Measurements from ENCODE around the gene METTL21C.

The METTL21C gene

GRCh38 chr13:102694937-102695336, at the start of gene METTL21C:
Gene METTL21C (minus strand): TSS chr13:102695044. CDS start chr13:102694498, 546 bp downstream.
- POLR2A ChIA-PET = no interaction called here
- Histone ChIP-seq H3K4me1 (ENCODE audit: control insufficient read depth, insufficient read depth, low read length) (no peaks in the 10 kb centered on the region), H3K27ac (ENCODE audit: extremely low read depth, low read depth, low read length) (no peak within 1 kb of the TSS), H3K36me3 (ENCODE audit: control insufficient read depth in 2 of 2, insufficient read depth in 1 of 2, low read length in 2 of 2) (no peaks in the 10 kb centered on the region), H3K9me3 (ENCODE audit: control insufficient read depth, insufficient read depth, low read depth, low read length) (no peaks in the 10 kb centered on the region), H3K4me3 (ENCODE audit: low read depth, low read length) (no peak within 1 kb of the TSS)
- CTCF ChIA-PET = no interaction called here
- TF ChIP-seq ZNF10 (tag by site-specific recombination; IDR thresholded peaks at IDR 0.05) (no peak), ZNF239 (tag by site-specific recombination; IDR thresholded peaks at IDR 0.05) (no peak), ZNF777 (tag by site-specific recombination; IDR thresholded peaks at IDR 0.05; ENCODE audit: borderline replicate concordance) (no peak), CTCF (tag by site-specific recombination; IDR thresholded peaks at IDR 0.05) (no peak), ZNF488 (tag by site-specific recombination; IDR thresholded peaks at IDR 0.05) (no peak), ZNF513 (tag by site-specific recombination; IDR thresholded peaks at IDR 0.05) (no peak), ZNF175 (tag by site-specific recombination; IDR thresholded peaks at IDR 0.05) (no peak), ZNF792 (tag by site-specific recombination; IDR thresholded peaks at IDR 0.05) (no peak), ZNF785 (tag by site-specific recombination; IDR thresholded peaks at IDR 0.05) (no peak)

GRCh38 chr13:102742506-102742905, 47.7 kb upstream of the METTL21C start:
- no peak overlapping the region for H3K27ac ChIP-seq (ENCODE audit: extremely low read depth, low read depth, low read length)
- CTCF ChIA-PET = no interaction called here
- no peaks in the 10 kb centered on the region for H3K36me3 ChIP-seq (ENCODE audit: control insufficient read depth in 2 of 2, insufficient read depth in 1 of 2, low read length in 2 of 2)
- POLR2A ChIA-PET = no interaction called here
- H3K4me3 ChIP-seq (ENCODE audit: low read depth, low read length) = no peak overlapping the region
- H3K4me1 ChIP-seq (ENCODE audit: control insufficient read depth, insufficient read depth, low read length) = no peaks in the 10 kb centered on the region
- TF ChIP-seq ZSCAN16 (tag by site-specific recombination; IDR thresholded peaks at IDR 0.05) = no peak
- no peak for TF ChIP-seq ZNF654 (tag by site-specific recombination; IDR thresholded peaks at IDR 0.05; ENCODE audit: low read depth)
- no peak for TF ChIP-seq ZBTB11 (tag by site-specific recombination; conservative IDR thresholded peaks at IDR 0.05; ENCODE audit: low read depth)
- TF ChIP-seq ZNF398 (tag by site-specific recombination; IDR thresholded peaks at IDR 0.05) = no peak
- TF ChIP-seq ZNF513 (tag by site-specific recombination; IDR thresholded peaks at IDR 0.05) = no peak
- no peak for TF ChIP-seq ZNF416 (tag by site-specific recombination; IDR thresholded peaks at IDR 0.05)
- TF ChIP-seq TCF7L2 (IDR thresholded peaks at IDR 0.05; ENCODE audit: borderline replicate concordance, low read depth, low read length) = no peak
- no peak for TF ChIP-seq ZNF23 (tag by site-specific recombination; IDR thresholded peaks at IDR 0.05; ENCODE audit: borderline replicate concordance)
- TF ChIP-seq ZNF404 (tag by site-specific recombination; IDR thresholded peaks at IDR 0.05) = no peak
- TF ChIP-seq ZNF561 (tag by site-specific recombination; IDR thresholded peaks at IDR 0.05; ENCODE audit: borderline replicate concordance) = no peak
- TF ChIP-seq ZNF324 (tag by site-specific recombination; IDR thresholded peaks at IDR 0.05) = no peak
- no peak for TF ChIP-seq ZFP3 (tag by site-specific recombination; IDR thresholded peaks at IDR 0.05; ENCODE audit: low read depth)
- no peaks in the 10 kb centered on the region; the same call in 1 of the 2 replicates for H3K9me3 ChIP-seq (ENCODE audit: control insufficient read depth, insufficient read depth, low read depth, low read length)

All from HEK293 (cell line).